ENCODE data around the gene SELPLG. TPM values are rescaled to one million over a fixed set of nuclear protein-coding genes. Genes with fewer than 3 reads are reported as not detected.

The SELPLG gene
- total and polyA plus RNA-seq, 2 donors (not counting 1 experiment from before 2014, with no cell fraction given), result 6.1 to 8.0 TPM

DNA sequence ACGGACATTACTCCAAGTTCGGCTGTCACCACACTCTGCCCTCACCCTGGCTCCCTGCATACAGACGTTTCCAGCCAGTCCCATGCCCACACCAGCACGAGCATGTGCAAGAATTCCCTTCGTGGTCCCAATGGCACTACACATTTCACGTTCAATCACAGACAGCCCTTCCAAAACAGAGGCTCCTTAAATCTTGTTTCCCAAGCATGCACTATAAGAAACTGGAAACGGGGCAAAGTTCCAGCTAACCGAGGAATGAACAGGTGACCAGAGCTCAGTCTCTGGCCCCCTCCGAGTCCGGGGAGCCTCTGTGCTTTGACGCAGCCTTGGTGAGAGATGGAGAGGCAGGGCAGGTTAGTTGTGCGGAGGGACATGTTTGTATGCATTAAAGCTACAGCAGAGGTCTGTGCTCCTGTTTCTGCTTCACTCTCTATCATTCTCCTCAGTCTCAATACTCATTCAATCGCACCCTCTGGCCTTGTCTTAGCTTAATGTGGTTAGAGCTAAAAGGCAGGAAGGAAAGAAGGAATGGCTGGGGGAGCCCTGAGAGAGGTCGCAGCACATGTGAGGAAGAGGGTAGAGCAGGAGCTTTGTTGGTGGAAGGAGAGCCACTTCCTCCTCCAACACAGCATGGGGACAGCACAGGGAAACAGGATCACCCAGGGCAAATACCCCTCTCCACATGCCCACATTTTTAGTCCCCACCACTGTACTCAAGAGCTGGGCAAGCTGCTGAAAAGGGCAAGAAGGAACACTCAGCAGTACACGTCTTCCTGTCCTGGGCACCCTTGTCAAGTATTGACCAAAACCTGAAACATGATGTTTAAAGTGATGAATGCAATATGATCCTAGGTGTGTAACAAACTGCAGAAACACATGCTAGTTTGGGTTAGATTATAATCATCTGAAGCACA, 12.2 kb upstream of the SELPLG start:
- no peak for TF ChIP-seq EZH2 (IDR thresholded peaks at IDR 0.05; ENCODE audit: borderline replicate concordance, insufficient read depth, low read depth, low read length, poor library complexity, severe bottlenecking)
- TF ChIP-seq, protein P1, sequence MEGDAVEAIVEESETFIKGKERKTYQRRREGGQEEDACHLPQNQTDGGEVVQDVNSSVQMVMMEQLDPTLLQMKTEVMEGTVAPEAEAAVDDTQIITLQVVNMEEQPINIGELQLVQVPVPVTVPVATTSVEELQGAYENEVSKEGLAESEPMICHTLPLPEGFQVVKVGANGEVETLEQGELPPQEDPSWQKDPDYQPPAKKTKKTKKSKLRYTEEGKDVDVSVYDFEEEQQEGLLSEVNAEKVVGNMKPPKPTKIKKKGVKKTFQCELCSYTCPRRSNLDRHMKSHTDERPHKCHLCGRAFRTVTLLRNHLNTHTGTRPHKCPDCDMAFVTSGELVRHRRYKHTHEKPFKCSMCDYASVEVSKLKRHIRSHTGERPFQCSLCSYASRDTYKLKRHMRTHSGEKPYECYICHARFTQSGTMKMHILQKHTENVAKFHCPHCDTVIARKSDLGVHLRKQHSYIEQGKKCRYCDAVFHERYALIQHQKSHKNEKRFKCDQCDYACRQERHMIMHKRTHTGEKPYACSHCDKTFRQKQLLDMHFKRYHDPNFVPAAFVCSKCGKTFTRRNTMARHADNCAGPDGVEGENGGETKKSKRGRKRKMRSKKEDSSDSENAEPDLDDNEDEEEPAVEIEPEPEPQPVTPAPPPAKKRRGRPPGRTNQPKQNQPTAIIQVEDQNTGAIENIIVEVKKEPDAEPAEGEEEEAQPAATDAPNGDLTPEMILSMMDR (IDR thresholded peaks at IDR 0.05), result no peak
- Histone ChIP-seq H3K79me2 (ENCODE audit: control insufficient read depth, insufficient read depth, low read length) (no peaks in the 10 kb centered on the region), H3K9me3 (ENCODE audit: control extremely low read depth in 1 of 3, control insufficient read depth in 2 of 3, insufficient read depth in 1 of 3, low read length in 2 of 3) (no peaks in the 10 kb centered on the region), H3K4me3 (ENCODE audit: control extremely low read depth in 1 of 5, extremely low read depth in 1 of 5, insufficient read depth in 1 of 5, low read depth in 2 of 5, low read length in 4 of 5) (no peak overlapping the region), H4K20me1 (ENCODE audit: control insufficient read depth, insufficient read depth, low read length, poor library complexity, severe bottlenecking) (no peaks in the 10 kb centered on the region), H3K9ac (ENCODE audit: low read length) (no peak overlapping the region), H2AFZ (ENCODE audit: insufficient read depth, low read depth, low read length, poor library complexity, severe bottlenecking) (no peak overlapping the region), H3K27me3 (replicated peaks in 1 of 4; ENCODE audit: control extremely low read depth in 1 of 4, control insufficient read depth in 3 of 4, insufficient read depth in 4 of 4, low read length in 3 of 4) (no peaks in the 10 kb centered on the region), H3K4me1 (ENCODE audit: control insufficient read depth in 2 of 2, insufficient read depth in 2 of 2, low read length in 2 of 2) (peaks cover 32 to 35% of the 10 kb centered on the region in 2 donors), H3K4me2 (replicated peaks; ENCODE audit: low read depth, low read length, poor library complexity, severe bottlenecking) (peak overlapping the region; percentile 26), H3K36me3 (replicated peaks in 1 of 2; ENCODE audit: control extremely low read depth in 1 of 2, control insufficient read depth in 1 of 2, extremely low read depth in 1 of 2, insufficient read depth in 2 of 2, low read length in 1 of 2) (peaks cover 12 to 59% of the 10 kb centered on the region in 2 experiments), H3K27ac (ENCODE audit: low read length in 2 of 2) (peak overlapping the region in 1 of 2 donors; percentile 44)
- peak overlapping the region; percentile 80 for H3K27ac Mint-ChIP-seq
- peak overlapping the region; percentile 27 for H3K4me3 Mint-ChIP-seq
- no peak for DNase-seq
- ChIA-PET POLR2A (interaction anchor here (0.6 to 1.9 kb wide), 5 partner anchors 8 to 180 kb away, joined by 3 to 10 read pairs (median 4); no protein-coding TSS in a partner anchor), CTCF (interaction anchor here (0.7 to 10.3 kb wide), 10 partner anchors 11 to 448 kb away, joined by 4 to 133 read pairs (median 7); partner anchors contain the start of genes ISCU and SELPLG)
- 94% methylated on average over 8 of the region's 15 CpGs for WGBS (ENCODE audit: insufficient coverage)
- no peaks in the 10 kb centered on the region for H3K9me3 Mint-ChIP-seq (ENCODE audit: insufficient read depth)
- no peak for ATAC-seq (ENCODE audit: low read depth)
- intact Hi-C loops (cut with micrococcal nuclease), result loop anchor here (2.0 kb wide), 1 partner anchor 27 kb away; no protein-coding TSS in a partner anchor
- H3K4me1 Mint-ChIP-seq, result peaks cover 66% of the 10 kb centered on the region
- H3K27me3 Mint-ChIP-seq, result no peaks in the 10 kb centered on the region

DNA sequence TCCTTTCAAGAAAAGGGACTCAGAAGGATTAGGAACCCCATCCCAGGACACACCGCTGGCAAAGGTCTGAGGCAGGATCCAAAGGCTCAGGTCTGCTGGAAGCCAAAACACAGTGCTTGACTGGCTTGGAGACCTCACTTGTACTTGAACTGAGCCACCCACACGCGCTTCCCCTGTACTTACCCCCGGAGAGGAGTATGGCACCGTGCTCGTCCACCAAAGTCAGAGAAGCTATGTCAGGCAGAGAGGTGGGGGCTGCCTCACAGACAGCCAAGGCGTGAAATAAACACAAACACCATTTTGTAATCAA, 11.1 kb upstream of the SELPLG start:
- no peak for ATAC-seq (ENCODE audit: low read depth)
- TF ChIP-seq, protein P1 (IDR thresholded peaks at IDR 0.05), result no peak
- no peak for TF ChIP-seq EZH2 (IDR thresholded peaks at IDR 0.05; ENCODE audit: borderline replicate concordance, insufficient read depth, low read depth, low read length, poor library complexity, severe bottlenecking)
- no peaks in the 10 kb centered on the region for H3K9me3 ChIP-seq (ENCODE audit: control extremely low read depth in 1 of 3, control insufficient read depth in 2 of 3, insufficient read depth in 1 of 3, low read length in 2 of 3)
- H2AFZ ChIP-seq (ENCODE audit: insufficient read depth, low read depth, low read length, poor library complexity, severe bottlenecking), result no peak overlapping the region
- Mint-ChIP-seq H3K4me1 (peaks cover 76% of the 10 kb centered on the region), H3K27me3 (no peaks in the 10 kb centered on the region), H3K9me3 (ENCODE audit: insufficient read depth) (no peaks in the 10 kb centered on the region), H3K27ac (peak overlapping the region; percentile 80), H3K4me3 (no peak overlapping the region)
- DNase-seq, result no peak
- no peaks in the 10 kb centered on the region for H4K20me1 ChIP-seq (ENCODE audit: control insufficient read depth, insufficient read depth, low read length, poor library complexity, severe bottlenecking)
- no peaks in the 10 kb centered on the region for H3K27me3 ChIP-seq (replicated peaks in 1 of 4; ENCODE audit: control extremely low read depth in 1 of 4, control insufficient read depth in 3 of 4, insufficient read depth in 4 of 4, low read length in 3 of 4)
- ChIA-PET CTCF (interaction anchor here (0.6 to 10.3 kb wide), 5 partner anchors 9 to 75 kb away, joined by 3 to 133 read pairs (median 18); partner anchors contain the start of gene SELPLG), POLR2A (interaction anchor here (1.5 kb wide), 1 partner anchor 12 kb away, joined by 3 read pairs; no protein-coding TSS in a partner anchor)
- no peak overlapping the region for H3K9ac ChIP-seq (ENCODE audit: low read length)
- intact Hi-C loops (cut with micrococcal nuclease), result no loop called here
- peaks cover 12 to 51% of the 10 kb centered on the region in 2 experiments for H3K36me3 ChIP-seq (replicated peaks in 1 of 2; ENCODE audit: control extremely low read depth in 1 of 2, control insufficient read depth in 1 of 2, extremely low read depth in 1 of 2, insufficient read depth in 2 of 2, low read length in 1 of 2)
- H3K27ac ChIP-seq (ENCODE audit: low read length in 2 of 2), result no peak overlapping the region
- peaks cover 42 to 47% of the 10 kb centered on the region in 2 donors for H3K4me1 ChIP-seq (ENCODE audit: control insufficient read depth in 2 of 2, insufficient read depth in 2 of 2, low read length in 2 of 2)
- no peak overlapping the region for H3K4me2 ChIP-seq (replicated peaks; ENCODE audit: low read depth, low read length, poor library complexity, severe bottlenecking)
- no peak overlapping the region for H3K4me3 ChIP-seq (ENCODE audit: control extremely low read depth in 1 of 5, extremely low read depth in 1 of 5, insufficient read depth in 1 of 5, low read depth in 2 of 5, low read length in 4 of 5)
- peaks cover 4% of the 10 kb centered on the region for H3K79me2 ChIP-seq (ENCODE audit: control insufficient read depth, insufficient read depth, low read length)
- 100% methylated on average over 3 of the region's 7 CpGs for WGBS (ENCODE audit: insufficient coverage)
